HEK293T (cell line): ENCODE results near the gene SH3RF3.

Source experiments
- ARNT ChIP-seq: fragments of 450-650 bp; IDR thresholded peaks from 2 replicates; pipeline ENCODE4 v1.6.1; 2017; ENCODE audit warnings: mild to moderate bottlenecking
- BHLHE40 ChIP-seq: fragments of 450-650 bp; IDR thresholded peaks from 2 replicates; pipeline ENCODE4 v1.6.1; 2016; ENCODE audit warnings: mild to moderate bottlenecking, moderate library complexity, borderline replicate concordance
- CTBP1 ChIP-seq: fragments of 450-650 bp; IDR thresholded peaks from 2 replicates; pipeline ENCODE4 v1.6.1; 2016; ENCODE audit warnings: borderline replicate concordance
- FOXA1 ChIP-seq: fragments of 450-650 bp; IDR thresholded peaks from 2 replicates; pipeline ENCODE4 v1.6.1; 2016; ENCODE audit warnings: mild to moderate bottlenecking
- FOXK2 ChIP-seq: fragments of 450-650 bp; IDR thresholded peaks from 2 replicates; pipeline ENCODE4 v1.6.1; 2016; ENCODE audit warnings: mild to moderate bottlenecking
- FOXM1 ChIP-seq: fragments of 450-650 bp; IDR thresholded peaks from 2 replicates; pipeline ENCODE4 v1.6.1; 2017; ENCODE audit warnings: mild to moderate bottlenecking, borderline replicate concordance
- HDGF ChIP-seq: fragments of 450-650 bp; IDR thresholded peaks from 2 replicates; pipeline ENCODE4 v1.6.1; 2017; ENCODE audit warnings: antibody characterized with exemption, borderline replicate concordance
- L3MBTL2 ChIP-seq: fragments of 450-650 bp; conservative IDR thresholded peaks from 2 replicates; pipeline ENCODE4 v1.6.1; 2016; ENCODE audit warnings: mild to moderate bottlenecking
- LEF1 ChIP-seq: fragments of 450-650 bp; IDR thresholded peaks from 2 replicates; pipeline ENCODE4 v1.6.1; 2017; ENCODE audit warnings: mild to moderate bottlenecking, borderline replicate concordance
- NFRKB ChIP-seq: fragments of 450-650 bp; IDR thresholded peaks from 2 replicates; pipeline ENCODE4 v1.6.1; 2016; ENCODE audit warnings: mild to moderate bottlenecking, moderate library complexity
- SP1 ChIP-seq: fragments of 450-650 bp; IDR thresholded peaks from 2 replicates; pipeline ENCODE4 v1.6.1; 2017
- TARDBP ChIP-seq: fragments of 450-650 bp; IDR thresholded peaks from 2 replicates; pipeline ENCODE4 v1.6.1; 2016
- ZNF384 ChIP-seq: fragments of 450-650 bp; IDR thresholded peaks from 2 replicates; pipeline ENCODE4 v1.6.1; 2016
- TF ChIP-seq, protein P1 (sequence below): fragments of 450-650 bp; IDR thresholded peaks from 2 replicates; pipeline ENCODE4 v1.6.1; 2016

DNA sequence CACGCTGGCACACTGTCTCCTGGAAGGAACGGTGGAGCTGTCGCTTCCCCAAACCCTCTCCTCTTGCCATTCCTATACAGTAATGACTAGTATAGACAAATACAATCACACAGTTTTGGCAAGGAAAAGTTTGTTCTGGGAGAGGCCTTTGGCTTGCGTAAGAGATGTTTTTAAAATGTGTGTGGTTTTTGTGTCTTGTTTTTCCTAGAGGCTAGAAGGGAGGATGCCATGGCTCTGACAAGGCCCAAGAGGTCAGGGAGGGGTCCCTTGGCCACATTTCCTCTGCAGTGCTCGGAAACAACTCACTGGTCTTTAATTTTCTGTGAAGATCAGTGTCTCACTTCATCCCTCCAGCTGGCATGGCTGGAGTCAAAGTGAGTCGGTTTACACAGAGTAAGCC, 195.9 kb downstream of the SH3RF3 start:
- no peak for TF ChIP-seq SP1
- no peak for TF ChIP-seq FOXM1
- no peak for TF ChIP-seq HDGF
- TF ChIP-seq L3MBTL2: no peak
- TF ChIP-seq, protein P1, sequence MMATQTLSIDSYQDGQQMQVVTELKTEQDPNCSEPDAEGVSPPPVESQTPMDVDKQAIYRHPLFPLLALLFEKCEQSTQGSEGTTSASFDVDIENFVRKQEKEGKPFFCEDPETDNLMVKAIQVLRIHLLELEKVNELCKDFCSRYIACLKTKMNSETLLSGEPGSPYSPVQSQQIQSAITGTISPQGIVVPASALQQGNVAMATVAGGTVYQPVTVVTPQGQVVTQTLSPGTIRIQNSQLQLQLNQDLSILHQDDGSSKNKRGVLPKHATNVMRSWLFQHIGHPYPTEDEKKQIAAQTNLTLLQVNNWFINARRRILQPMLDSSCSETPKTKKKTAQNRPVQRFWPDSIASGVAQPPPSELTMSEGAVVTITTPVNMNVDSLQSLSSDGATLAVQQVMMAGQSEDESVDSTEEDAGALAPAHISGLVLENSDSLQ: no peak
- no peak for TF ChIP-seq LEF1
- TF ChIP-seq ZNF384: no peak
- TF ChIP-seq ARNT: no peak
- no peak for TF ChIP-seq NFRKB
- TF ChIP-seq CTBP1: no peak
- TF ChIP-seq TARDBP: no peak
- no peak for TF ChIP-seq FOXK2
- TF ChIP-seq BHLHE40: no peak
- TF ChIP-seq FOXA1: no peak
